Epithelial cell of esophagus (primary cell): ENCODE measurements around the gene FAM20C.
"Not testable (repeated sequence)": the region's sequence is repeated elsewhere in the genome, so short reads cannot be mapped to it uniquely, and the experiment has no call there.

Experiments
- DNase-seq: peaks from one replicate; pipeline ENCODE4 v3.0.0; 2010; ENCODE audit warnings: low read depth
- H3K4me3 ChIP-seq: 2 replicates; pipeline ENCODE4 v1.5.1; 2011; ENCODE audit warnings: mild to moderate bottlenecking, low read length, control low read depth
- TF ChIP-seq, protein P1 (sequence below): IDR thresholded peaks from 2 replicates; pipeline ENCODE4 v1.5.1; 2011; ENCODE audit warnings: low read depth, mild to moderate bottlenecking, low read length, control low read depth, inconsistent platforms; ENCODE audit not compliant: insufficient read depth; ENCODE audit errors: missing control alignments

The FAM20C gene

DNA sequence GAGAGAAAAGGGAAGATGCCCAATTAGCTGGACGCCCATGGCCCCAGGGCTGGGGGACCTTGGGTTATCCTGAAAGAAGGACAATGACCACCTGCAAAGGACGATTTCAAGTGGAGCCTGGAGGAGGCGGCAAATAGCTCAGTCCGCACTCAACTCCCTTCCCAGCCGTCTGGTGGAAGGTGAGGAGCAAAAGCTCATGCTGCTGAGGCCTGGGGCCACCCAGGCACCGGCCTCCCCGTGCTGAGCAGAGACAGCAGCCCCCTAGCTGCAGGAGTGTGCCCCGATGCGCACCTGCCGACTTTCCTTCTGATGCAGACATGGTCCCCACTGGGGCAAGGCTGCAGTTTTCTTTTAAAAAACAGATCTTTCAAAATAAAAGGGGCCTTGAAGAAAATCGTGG is 7.9 kb downstream of the FAM20C start:
- TF ChIP-seq, protein P1, sequence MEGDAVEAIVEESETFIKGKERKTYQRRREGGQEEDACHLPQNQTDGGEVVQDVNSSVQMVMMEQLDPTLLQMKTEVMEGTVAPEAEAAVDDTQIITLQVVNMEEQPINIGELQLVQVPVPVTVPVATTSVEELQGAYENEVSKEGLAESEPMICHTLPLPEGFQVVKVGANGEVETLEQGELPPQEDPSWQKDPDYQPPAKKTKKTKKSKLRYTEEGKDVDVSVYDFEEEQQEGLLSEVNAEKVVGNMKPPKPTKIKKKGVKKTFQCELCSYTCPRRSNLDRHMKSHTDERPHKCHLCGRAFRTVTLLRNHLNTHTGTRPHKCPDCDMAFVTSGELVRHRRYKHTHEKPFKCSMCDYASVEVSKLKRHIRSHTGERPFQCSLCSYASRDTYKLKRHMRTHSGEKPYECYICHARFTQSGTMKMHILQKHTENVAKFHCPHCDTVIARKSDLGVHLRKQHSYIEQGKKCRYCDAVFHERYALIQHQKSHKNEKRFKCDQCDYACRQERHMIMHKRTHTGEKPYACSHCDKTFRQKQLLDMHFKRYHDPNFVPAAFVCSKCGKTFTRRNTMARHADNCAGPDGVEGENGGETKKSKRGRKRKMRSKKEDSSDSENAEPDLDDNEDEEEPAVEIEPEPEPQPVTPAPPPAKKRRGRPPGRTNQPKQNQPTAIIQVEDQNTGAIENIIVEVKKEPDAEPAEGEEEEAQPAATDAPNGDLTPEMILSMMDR, result no peak
- DNase-seq, result no peak
- H3K4me3 ChIP-seq, result no peak overlapping the region

DNA sequence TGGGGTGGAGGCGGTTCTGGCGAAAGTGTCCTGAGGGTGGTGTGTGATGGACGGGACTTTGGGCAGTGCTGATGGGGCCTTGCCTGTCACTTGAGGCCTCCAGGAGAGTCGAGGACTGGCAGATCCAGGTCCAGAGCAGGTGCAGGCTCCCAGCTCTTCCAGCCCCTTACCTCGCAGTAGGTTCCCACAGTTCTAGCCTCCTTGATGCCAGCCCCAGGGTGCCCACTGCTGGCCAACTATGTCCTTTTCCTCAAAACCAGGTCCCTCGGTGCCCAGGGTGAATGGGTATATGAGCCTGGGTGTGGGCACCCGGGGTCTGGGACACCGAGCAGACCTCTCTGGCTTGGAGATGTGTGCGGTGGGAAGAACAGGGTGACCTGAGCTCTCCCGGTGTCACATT is 8.3 kb downstream of the FAM20C start:
- TF ChIP-seq, protein P1, result no peak
- no peak for DNase-seq
- no peak overlapping the region for H3K4me3 ChIP-seq

DNA sequence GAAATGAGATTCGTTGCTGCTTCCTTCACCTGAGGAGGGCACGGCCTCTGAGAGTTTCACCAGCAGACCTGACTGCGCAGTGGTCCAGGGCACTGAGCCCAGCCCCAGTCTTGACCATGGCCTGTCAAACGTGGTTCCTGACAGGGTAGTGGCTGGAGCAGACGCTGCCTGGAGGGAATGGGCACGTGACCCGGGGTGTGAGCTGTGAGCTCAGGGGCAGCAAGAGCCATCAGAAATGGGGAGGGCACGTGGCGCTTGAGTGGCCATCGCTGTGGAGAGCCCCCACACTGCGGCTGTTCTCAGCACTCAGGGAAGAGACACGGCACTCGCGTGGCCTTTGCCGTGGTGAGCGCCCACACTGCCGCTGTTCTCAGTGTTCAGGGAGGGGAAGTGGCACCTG is 12.0 kb downstream of the FAM20C start:
- TF ChIP-seq, protein P1, result no peak
- no peak for DNase-seq
- no peak overlapping the region for H3K4me3 ChIP-seq

DNA sequence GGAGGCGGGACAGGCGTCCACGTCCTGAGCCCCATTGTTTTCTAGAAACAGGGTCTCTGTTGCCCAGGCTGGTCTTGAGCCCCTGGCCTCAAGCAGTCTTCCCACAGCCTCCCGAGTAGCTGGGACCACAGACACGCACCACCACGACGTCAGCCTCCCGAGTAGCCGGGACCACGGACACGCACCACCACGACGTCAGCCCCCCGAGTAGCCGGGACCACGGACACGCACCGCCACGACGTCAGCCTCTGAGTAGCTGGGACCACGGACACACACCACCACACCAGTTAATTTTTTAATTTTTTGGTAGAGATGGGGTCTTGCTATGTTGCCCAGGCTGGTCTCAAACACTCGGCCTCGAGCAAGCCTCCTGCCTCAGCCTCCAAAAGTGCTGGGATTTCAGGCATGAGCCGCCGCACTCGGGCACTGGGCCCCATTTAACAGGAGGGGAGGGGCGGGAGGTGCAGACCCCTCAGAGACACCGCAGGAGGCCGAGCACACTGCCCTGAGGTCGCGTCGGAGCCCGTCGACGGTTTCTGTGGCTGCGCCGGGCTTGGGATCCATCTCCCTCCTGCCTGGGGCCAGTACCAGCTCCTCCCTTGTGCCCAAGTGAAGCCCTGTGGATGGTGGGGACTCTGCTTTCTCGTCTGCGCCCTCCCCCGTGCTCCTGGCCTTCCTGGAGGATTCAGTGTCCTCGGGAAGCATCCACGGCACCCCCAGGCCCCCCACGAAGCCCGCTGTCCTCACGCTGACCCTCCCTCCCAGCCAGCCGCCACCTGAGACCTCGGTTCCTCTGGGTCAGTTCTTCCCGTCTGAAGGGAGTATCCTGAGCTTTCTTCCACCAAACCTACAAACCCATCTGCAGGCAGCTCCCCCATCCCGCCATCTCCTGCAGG is 13.0 kb downstream of the FAM20C start:
- no peak overlapping the region for H3K4me3 ChIP-seq
- TF ChIP-seq, protein P1, result no peak

DNA sequence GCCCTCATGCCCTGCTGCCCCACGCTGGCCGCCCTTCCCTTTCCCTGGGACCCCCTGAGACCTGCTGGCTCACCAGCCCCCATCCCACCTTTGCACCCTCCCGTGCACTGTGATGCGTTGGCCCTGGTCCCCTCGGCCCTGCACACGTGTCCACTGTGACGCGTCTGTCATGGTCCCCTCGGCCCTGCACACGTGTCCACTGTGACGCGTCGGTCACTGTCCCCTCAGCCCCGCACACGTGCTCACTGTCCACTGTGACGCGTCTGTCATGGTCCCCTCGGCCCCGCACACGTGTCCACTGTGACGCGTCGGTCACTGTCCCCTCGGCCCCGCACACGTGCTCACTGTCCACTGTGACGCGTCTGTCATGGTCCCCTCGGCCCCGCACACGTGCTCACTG is 14.0 kb downstream of the FAM20C start:
- H3K4me3 ChIP-seq, DNase-seq: not testable (repeated sequence)

More for the DNA sequence above, 13.0 kb downstream of the FAM20C start:
- DNase-seq, result no peak

DNA sequence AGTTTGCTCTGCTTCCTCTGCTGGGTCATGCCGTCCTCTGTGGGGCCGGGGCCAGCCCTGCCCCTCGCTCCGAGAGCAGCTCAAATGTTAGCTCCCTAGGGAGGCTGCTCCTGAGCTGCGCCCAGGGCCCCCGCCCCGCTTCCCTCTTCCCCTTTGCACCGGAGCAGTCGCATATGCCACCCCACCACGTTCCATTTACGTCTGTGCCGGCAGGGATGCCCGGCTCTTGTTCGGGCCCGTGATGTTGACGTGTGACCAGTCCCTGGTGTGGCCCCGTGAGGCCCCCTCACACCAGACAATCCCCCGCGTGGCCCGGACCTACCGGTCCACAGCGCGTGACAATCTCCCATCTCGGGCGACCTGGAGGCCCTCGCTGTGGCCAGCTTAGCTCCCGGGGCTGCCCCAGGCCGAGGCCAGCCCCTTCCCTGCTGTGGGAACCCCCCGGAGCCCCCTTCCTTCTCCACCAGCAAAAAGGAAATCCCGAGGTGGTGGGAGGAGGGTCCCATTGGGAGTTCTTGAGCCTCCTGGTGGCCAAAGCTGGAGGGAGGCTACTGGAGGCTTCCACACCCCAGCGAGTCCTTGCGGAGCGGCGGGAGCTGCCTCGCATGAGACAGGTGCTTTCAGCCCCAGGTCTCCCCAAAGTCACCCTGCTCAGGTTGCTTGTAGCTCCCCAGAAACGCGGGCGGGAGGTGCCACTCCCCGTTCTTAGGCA is 15.2 kb downstream of the FAM20C start:
- DNase-seq, result no peak
- TF ChIP-seq, protein P1, result no peak
- H3K4me3 ChIP-seq, result no peak overlapping the region

DNA sequence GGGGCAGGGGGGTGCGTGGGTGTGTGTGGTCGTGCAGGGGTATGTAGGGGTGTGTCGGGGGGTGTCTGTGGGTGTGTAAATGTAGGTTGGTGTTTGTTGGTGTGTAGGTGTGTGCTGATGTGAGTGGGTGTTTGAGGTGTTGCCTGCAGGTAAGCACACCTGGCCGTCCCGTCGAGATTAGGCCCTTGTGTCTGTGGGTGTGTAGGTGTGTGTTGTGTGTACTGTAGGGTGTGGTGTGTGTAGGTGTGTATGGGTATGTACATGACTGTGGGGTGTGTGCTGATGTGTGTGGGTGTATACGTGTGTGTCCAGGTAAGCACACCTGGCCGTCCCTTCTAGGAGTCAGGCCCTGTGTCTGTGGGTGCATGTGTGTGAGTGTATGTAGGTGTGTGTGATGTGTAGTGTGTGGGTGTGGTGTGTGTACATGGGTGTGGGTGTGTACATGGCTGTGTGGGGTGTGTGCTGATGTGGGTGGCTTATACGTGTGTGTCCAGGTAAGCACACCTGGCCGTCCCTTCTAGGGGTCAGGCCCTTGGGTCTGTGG is 15.8 kb downstream of the FAM20C start:
- H3K4me3 ChIP-seq, result no peak overlapping the region
- no peak for DNase-seq
- TF ChIP-seq, protein P1, result no peak
